ENCODE data around the gene PCNX1.
"Not testable (repeated sequence)": the region's sequence is repeated elsewhere in the genome, so short reads cannot be mapped to it uniquely, and the experiment has no call there.

PCNX1 gene

GRCh38 chr14:70934084-70934483, 26.8 kb downstream of the PCNX1 start:
- no peak for DNase-seq (ENCODE audit: low spot score)
- TF ChIP-seq, protein P1, sequence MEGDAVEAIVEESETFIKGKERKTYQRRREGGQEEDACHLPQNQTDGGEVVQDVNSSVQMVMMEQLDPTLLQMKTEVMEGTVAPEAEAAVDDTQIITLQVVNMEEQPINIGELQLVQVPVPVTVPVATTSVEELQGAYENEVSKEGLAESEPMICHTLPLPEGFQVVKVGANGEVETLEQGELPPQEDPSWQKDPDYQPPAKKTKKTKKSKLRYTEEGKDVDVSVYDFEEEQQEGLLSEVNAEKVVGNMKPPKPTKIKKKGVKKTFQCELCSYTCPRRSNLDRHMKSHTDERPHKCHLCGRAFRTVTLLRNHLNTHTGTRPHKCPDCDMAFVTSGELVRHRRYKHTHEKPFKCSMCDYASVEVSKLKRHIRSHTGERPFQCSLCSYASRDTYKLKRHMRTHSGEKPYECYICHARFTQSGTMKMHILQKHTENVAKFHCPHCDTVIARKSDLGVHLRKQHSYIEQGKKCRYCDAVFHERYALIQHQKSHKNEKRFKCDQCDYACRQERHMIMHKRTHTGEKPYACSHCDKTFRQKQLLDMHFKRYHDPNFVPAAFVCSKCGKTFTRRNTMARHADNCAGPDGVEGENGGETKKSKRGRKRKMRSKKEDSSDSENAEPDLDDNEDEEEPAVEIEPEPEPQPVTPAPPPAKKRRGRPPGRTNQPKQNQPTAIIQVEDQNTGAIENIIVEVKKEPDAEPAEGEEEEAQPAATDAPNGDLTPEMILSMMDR (IDR thresholded peaks at IDR 0.05; ENCODE audit: extremely low read depth, missing control alignments) = no peak

DNA sequence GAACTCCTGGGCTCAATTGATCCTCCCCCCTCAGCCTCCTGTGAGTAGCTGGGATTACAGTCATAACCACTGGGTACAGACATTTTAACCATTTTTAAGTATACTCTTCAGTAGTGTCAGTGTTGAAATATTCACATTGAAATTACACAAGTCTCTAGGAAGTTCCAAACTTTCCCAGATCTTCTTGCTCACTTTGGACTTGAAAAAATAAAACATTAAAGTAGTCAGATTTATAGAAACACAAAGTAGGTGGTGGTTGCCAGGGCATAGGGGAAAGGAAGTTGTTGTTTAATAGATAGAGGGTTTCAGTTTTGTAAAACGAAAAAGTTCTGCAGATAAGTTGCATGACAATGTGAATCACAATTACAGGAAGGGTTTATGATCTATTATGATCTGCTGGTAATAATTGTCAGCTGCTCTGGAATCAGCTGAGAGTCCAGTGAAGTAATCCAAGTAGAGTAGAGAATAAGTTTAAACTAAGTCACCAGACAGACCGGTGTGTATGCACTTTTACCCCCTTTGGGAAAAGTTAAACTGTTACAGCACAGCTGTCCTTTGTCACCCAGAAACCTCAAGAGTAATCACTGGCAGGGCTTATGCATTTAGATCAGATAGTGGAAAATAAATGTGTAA, 27.4 kb downstream of the PCNX1 start:
- TF ChIP-seq, protein P1 (IDR thresholded peaks at IDR 0.05; ENCODE audit: extremely low read depth, missing control alignments) = no peak
- peak; percentile 23 for DNase-seq (ENCODE audit: low spot score)

GRCh38 chr14:70935135-70935534, 27.9 kb downstream of the PCNX1 start:
- DNase-seq (ENCODE audit: low spot score) = no peak
- TF ChIP-seq, protein P1 (IDR thresholded peaks at IDR 0.05; ENCODE audit: extremely low read depth, missing control alignments) = no peak

GRCh38 chr14:70939693-70940092, 32.4 kb downstream of the PCNX1 start:
- DNase-seq (ENCODE audit: low spot score) = not testable (repeated sequence)

GRCh38 chr14:70941637-70942341, 34.5 kb downstream of the PCNX1 start:
- not testable (repeated sequence) for DNase-seq (ENCODE audit: low spot score)

DNA sequence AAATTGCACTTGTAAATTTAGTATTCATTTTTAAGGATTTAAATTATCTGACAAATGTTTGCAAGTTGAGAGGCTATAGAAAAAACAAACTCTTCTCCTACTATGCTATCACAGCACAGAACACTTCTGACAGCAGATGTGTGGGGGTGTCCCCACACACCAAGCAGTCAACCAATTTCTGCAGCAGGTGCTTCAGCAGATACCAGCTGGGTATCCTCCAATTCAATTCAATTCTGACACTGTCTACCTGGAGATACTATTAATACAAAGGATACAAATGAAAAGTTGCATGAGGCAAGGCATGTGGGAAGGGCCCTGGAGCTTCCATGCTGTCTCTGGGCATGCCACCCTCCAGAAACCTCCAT, 35.1 kb downstream of the PCNX1 start:
- no peak for DNase-seq (ENCODE audit: low spot score)
- TF ChIP-seq, protein P1 (IDR thresholded peaks at IDR 0.05; ENCODE audit: extremely low read depth, missing control alignments) = no peak

DNA sequence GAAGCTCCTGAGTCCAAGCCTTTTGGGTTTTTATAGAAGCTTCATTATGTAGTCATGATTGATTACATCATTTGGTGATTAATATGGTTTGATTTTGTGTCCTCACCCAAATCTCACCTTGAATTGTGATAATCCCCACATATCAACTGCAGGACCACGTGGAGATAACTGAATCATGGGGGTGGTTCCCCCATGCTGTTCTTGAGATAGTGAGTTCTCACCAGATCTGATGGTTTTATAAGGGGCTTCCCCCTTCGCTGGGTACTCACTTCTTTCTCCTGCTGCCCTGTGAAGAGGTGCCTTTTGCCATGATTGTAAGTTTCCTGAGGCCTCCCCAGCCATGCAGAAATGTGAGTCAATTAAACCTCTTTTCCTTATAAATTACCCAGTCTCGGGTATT, 35.5 kb downstream of the PCNX1 start:
- DNase-seq (ENCODE audit: low spot score) = not testable (repeated sequence)

GRCh38 chr14:70943838-70944237, 36.6 kb downstream of the PCNX1 start:
- TF ChIP-seq, protein P1 (IDR thresholded peaks at IDR 0.05; ENCODE audit: extremely low read depth, missing control alignments) = no peak

DNA sequence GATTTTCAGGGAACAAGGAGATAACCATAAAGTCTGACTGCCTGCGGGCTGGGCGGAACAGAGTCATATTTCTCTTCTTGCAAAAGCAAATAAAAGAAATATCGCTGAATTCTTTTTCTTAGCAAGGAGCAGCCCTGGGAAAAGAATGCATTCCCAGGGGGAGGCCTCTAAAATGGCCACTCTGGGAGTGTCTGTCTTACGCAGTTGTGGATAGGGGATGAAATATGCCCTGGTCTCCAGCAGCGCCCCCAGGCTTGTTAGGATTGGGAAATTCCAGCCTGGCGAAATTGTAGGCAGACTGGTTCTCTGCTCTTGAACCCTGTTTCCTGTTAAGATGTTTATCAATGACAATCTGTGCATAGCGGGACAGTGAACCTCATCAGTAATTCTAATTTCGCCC, 40.5 kb downstream of the PCNX1 start:
- no peak for DNase-seq (ENCODE audit: low spot score)

More at GRCh38 chr14:70943838-70944237, 36.6 kb downstream of the PCNX1 start:
- no peak for DNase-seq (ENCODE audit: low spot score)

More for the DNA sequence above, 40.5 kb downstream of the PCNX1 start:
- TF ChIP-seq, protein P1 (IDR thresholded peaks at IDR 0.05; ENCODE audit: extremely low read depth, missing control alignments) = no peak
